Glomerular visceral epithelial cell (primary cell): ENCODE measurements around the gene FGFBP3.

ENCODE experiments used
- DNase-seq: peaks from one replicate; pipeline ENCODE4 v3.0.0-alpha.2; 2016; ENCODE audit errors: extremely low spot score

The FGFBP3 gene

GRCh38 chr10:91856637-91857036 lies 52.6 kb downstream of the FGFBP3 start:
- no peak for DNase-seq
